Bronchus fibroblast of lung (primary cell): ENCODE results near the gene VDR. TPM values are rescaled to one million over a fixed set of nuclear protein-coding genes. Genes with fewer than 3 reads are reported as not detected.

Source experiments
- total RNA-seq: library from RNA; depleted of rRNA; stranded (reverse); fragments of >200 nt; gene quantifications from 2 replicates; pipeline ENCODE4 v1.2.3, GENCODE V29; 2015

The VDR gene
- 2.2 and 3.5 TPM in 2 replicates for total RNA-seq

DNA sequence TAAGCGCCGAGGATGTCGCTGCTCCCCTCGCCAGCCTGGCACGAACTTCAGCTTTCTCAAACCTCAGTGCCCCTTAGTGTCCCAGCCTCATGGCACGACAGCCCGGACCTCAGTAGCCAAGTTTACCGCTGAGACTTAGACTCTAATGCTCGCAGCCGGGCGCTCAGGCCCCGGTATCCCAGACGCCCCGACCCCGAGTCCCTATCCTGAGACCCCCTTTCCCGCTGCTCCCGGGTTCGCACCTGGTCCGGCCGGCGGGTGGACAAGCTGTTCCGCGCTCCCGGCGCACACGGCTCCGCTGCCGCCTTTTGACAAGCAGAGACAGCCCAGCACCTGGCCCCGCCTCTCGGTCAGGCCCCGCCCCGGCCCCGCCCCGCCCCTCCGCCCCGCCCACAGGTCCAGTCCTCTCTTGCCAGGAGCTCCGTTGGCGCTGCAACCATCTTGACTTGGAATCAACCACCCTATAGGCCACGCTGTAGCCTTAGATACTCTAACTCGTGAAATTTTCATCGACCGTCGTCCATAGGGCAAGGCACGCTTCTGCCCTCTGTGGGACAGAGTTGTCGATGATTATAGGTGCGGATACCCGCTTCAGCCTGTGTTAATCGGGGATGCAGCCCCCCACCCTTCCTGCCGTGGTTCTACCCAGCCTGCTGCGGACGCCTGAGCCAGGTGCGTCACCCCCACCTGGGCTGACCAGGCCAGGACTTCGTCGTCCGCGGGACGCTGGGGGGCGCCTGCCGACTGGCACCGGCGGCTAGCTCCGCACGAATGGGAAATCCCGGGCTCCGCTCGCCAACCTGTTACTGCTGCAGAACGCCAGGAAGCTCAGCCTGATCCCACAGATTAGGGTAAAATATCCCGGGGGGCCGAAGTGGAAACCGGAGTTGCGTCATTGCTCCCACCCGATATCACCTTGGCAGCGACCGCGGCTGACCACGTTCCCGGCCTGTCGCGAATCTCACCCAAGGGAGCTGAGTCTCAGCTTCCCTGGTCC lies at the start of gene VDR:
Gene VDR, minus strand, starts transcription at position 282 of the 997 bp plus-strand sequence. CDS start 25,881 bp downstream, outside the sequence.

DNA sequence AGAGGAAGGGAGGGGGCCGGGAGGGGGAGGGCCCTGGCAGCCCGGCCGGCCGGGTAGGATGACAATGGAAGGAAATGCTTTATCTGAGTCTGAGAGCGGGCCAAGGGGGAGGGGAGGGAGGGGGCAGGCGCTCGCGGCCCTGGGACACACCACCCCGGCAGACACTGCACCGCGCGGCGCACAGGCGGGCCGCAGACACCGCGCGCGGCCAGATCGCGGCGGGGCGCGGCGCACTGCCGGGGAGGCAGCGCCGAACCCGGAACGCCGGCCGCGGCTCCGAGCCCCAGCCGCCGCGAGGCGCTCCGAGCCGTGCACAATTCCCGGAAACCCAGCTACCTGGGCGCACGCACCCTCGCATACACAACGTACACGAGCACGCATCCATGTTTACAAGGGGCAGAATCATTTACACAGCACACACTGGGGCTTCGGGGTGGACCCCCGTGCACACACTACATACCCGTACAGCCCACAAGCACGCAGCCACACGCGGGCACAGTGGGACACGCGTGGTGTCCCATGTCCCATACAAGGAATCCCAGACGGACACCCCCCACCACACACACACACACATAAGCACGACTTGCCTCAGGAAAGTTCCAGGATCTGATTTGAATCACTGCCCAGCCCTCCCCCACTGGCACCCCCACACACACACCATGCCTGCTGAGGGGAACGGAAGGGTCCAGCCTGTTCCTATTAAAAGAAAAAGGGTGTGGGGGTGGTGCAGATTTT lies 84.7 kb downstream of the VDR start, which contains the start of gene HDAC7:
Gene HDAC7, minus strand, starts transcription at position 8 of the 735 bp plus-strand sequence. CDS start 118 bp downstream, outside the sequence.

Other genes starting within 250 kb of the VDR start
- gene RPAP3, start 199.0 kb downstream of the VDR start, total RNA-seq = 10.7 and 15.3 TPM in 2 replicates
- gene ENDOU, start 179.5 kb downstream of the VDR start, total RNA-seq = not detected in 2 replicates
- gene RAPGEF3, start 146.1 kb downstream of the VDR start, total RNA-seq = 0.67 and 0.74 TPM in 2 replicates
- gene SLC48A1, start 131.8 kb downstream of the VDR start, total RNA-seq = 4.9 and 5.5 TPM in 2 replicates
- gene HDAC7, start 85.1 kb downstream of the VDR start, total RNA-seq = 48.6 and 55.8 TPM in 2 replicates
- gene TMEM106C, start 58.6 kb upstream of the VDR start, total RNA-seq = 82.0 and 84.1 TPM in 2 replicates
- gene COL2A1, start 99.5 kb upstream of the VDR start, total RNA-seq = 0.17 and 1.2 TPM in 2 replicates
- gene SENP1, start 201.1 kb upstream of the VDR start, total RNA-seq = 11.6 and 14.1 TPM in 2 replicates
- gene PFKM, start 214.4 kb upstream of the VDR start, total RNA-seq = 42.5 and 45.6 TPM in 2 replicates